ENCODE measurements around the gene PNLIPRP2. TPM values are rescaled to one million over a fixed set of nuclear protein-coding genes. Genes with fewer than 3 reads are reported as not detected.

PNLIPRP2 gene
- total and polyA plus RNA-seq, 2 of the 4 experiments (the other 2 are of a cell fraction): not detected

GRCh38 chr10:116670706-116671105 is 50.0 kb downstream of the PNLIPRP2 start:
- H3K56ac ChIP-seq (ENCODE audit: extremely low read depth, insufficient read depth, low read length): no peak overlapping the region
- H4K20me1 ChIP-seq (ENCODE audit: insufficient read depth, low read length): no peaks in the 10 kb centered on the region
- peaks cover 8% of the 10 kb centered on the region for H3K4me1 ChIP-seq (ENCODE audit: control insufficient read depth, insufficient read depth, low read length)
- H4K91ac ChIP-seq (ENCODE audit: insufficient read depth, low read depth, low read length): no peak overlapping the region
- POLR2A ChIA-PET (ENCODE audit: unreplicated experiment): no interaction called here
- no peak overlapping the region for H2AFZ ChIP-seq (replicated peaks; ENCODE audit: low read length, poor library complexity)
- no peak overlapping the region for H2AK9ac ChIP-seq (replicated peaks; ENCODE audit: low read depth, low read length, poor library complexity)
- H4K8ac ChIP-seq (ENCODE audit: low read depth in 2 of 2, low read length in 2 of 2): no peak overlapping the region
- no peak overlapping the region for H4K5ac ChIP-seq (ENCODE audit: low read depth, low read length)
- no peak overlapping the region for H3K4me3 ChIP-seq (ENCODE audit: insufficient read depth, low read depth, low read length)
- no peak overlapping the region for H3K4ac ChIP-seq (ENCODE audit: low read depth, low read length)
- BruUV-seq (replicated peaks): no TSS peak
- H3K18ac ChIP-seq (ENCODE audit: low read depth, low read length): no peak overlapping the region
- no peak overlapping the region for H3K23ac ChIP-seq (ENCODE audit: low read depth, low read length)
- CTCF ChIA-PET: no interaction called here
- no peak overlapping the region for H3K9ac ChIP-seq (ENCODE audit: low read depth, low read length)
- no peak for TF ChIP-seq MXI1 (IDR thresholded peaks at IDR 0.05; ENCODE audit: borderline replicate concordance, low read depth, low read length)
- TF ChIP-seq MAFK (IDR thresholded peaks at IDR 0.05; ENCODE audit: low read depth, low read length): no peak
- no peak for TF ChIP-seq RCOR1 (IDR thresholded peaks at IDR 0.05; ENCODE audit: insufficient replicate concordance, low read length)
- no peak for TF ChIP-seq FOS (IDR thresholded peaks at IDR 0.05; ENCODE audit: low read depth, low read length)
- no peak for TF ChIP-seq NFE2L2 (IDR thresholded peaks at IDR 0.05; ENCODE audit: low read depth, low read length)
- no peak for TF ChIP-seq SMC3 (IDR thresholded peaks at IDR 0.05; ENCODE audit: low read depth, low read length)
- no peak for TF ChIP-seq MAZ (IDR thresholded peaks at IDR 0.05; ENCODE audit: borderline replicate concordance, low read depth, low read length)
- TF ChIP-seq CEBPB (IDR thresholded peaks at IDR 0.05; ENCODE audit: low read depth, low read length): no peak
- no peak for TF ChIP-seq POLR2A (IDR thresholded peaks at IDR 0.05; ENCODE audit: low read depth, low read length)
- TF ChIP-seq RFX5 (IDR thresholded peaks at IDR 0.05; ENCODE audit: low read depth, low read length): no peak
- no peak for TF ChIP-seq CTCF (conservative IDR thresholded peaks at IDR 0.05; ENCODE audit: low read depth, low read length)
- TF ChIP-seq RAD21 (IDR thresholded peaks at IDR 0.05; ENCODE audit: low read length): no peak
- TF ChIP-seq USF2 (IDR thresholded peaks at IDR 0.05; ENCODE audit: low read depth, low read length): no peak
- 80% methylated on average over 1 of the region's 6 CpGs; no CpG with 5 or more reads in 1 of the 2 experiments for WGBS, 2 experiments (ENCODE audit: extremely low coverage in 2 of 2, insufficient read length in 1 of 2)
- H2BK20ac ChIP-seq (ENCODE audit: low read depth, low read length): no peak overlapping the region
- no peak overlapping the region for H2BK15ac ChIP-seq (ENCODE audit: low read depth, low read length)
- H2AK5ac ChIP-seq (ENCODE audit: low read depth, low read length): peak overlapping the region; percentile 3; the same call in 1 of the 2 replicates
- no peak overlapping the region for H3K14ac ChIP-seq (replicated peaks; ENCODE audit: low read depth, low read length)
- no peak overlapping the region for H3K27ac ChIP-seq (ENCODE audit: insufficient read depth, low read length)
- H3K27me3 ChIP-seq (ENCODE audit: control insufficient read depth, insufficient read depth, low read length): no peaks in the 10 kb centered on the region
- peaks cover 2% of the 10 kb centered on the region; the same call in 1 of the 2 replicates for H3K9me3 ChIP-seq (ENCODE audit: control insufficient read depth, insufficient read depth, low read length)
- dilution Hi-C loops (cut with HindIII; ENCODE audit: low sequenced_read_pairs, unreplicated experiment): no loop called here
- H3K4me2 ChIP-seq (ENCODE audit: low read depth, low read length): no peak overlapping the region
- ATAC-seq (ENCODE audit: low read depth) (no peak), DNase-seq (no peak)
- no peak overlapping the region for H2BK120ac ChIP-seq (ENCODE audit: low read depth, low read length)
- no peak overlapping the region for H2BK5ac ChIP-seq (ENCODE audit: low read depth, low read length, poor library complexity, severe bottlenecking)
- H3K9me1 ChIP-seq (ENCODE audit: insufficient read depth, low read length): peaks cover 7% of the 10 kb centered on the region
- in situ Hi-C loops (cut with MboI; ENCODE audit: low sequenced_read_pairs): loop anchor here (5.0 kb wide), 1 partner anchor 507 kb away; no protein-coding TSS in a partner anchor
- intact Hi-C loops (cut with micrococcal nuclease): no loop called here
- H3K36me3 ChIP-seq (ENCODE audit: control insufficient read depth, insufficient read depth, low read length): peaks cover 6% of the 10 kb centered on the region
- H3K79me1 ChIP-seq (ENCODE audit: low read depth in 1 of 2, low read length in 2 of 2): no peaks in the 10 kb centered on the region

Data from IMR-90 (cell line).